SK-N-SH treated with all-trans-retinoic acid at 6 μM for 48 hours (cell line): ENCODE data around the gene ZBTB4.
"Not testable (repeated sequence)": the region's sequence is repeated elsewhere in the genome, so short reads cannot be mapped to it uniquely, and the experiment has no call there.

Experiments
- ATAC-seq: fragments of 200-7000 bp; cut with Tn5 transposase; 3 replicates; pipeline ENCODE4 v1.9.1; 2020; ENCODE audit warnings: mild to moderate bottlenecking, moderate library complexity
- ARNTL ChIP-seq: fragments of 450-650 bp; formaldehyde crosslinking; IDR thresholded peaks from 2 replicates; pipeline ENCODE4 v1.5.0; 2020; ENCODE audit warnings: low read depth, mild to moderate bottlenecking, moderate library complexity, borderline replicate concordance
- BACH2 ChIP-seq: fragments of 250-450 bp; sonication (Bioruptor Pico); IDR thresholded peaks from 2 replicates; pipeline ENCODE4 v1.9.0; 2021; ENCODE audit warnings: mild to moderate bottlenecking, borderline replicate concordance
- CSDC2 ChIP-seq: fragments of 250-450 bp; sonication (Bioruptor Pico); IDR thresholded peaks from 2 replicates; pipeline ENCODE4 v1.5.0; 2020; ENCODE audit warnings: mild to moderate bottlenecking, moderate library complexity
- ESRRG ChIP-seq: fragments of 250-450 bp; sonication (Bioruptor Pico); IDR thresholded peaks from 2 replicates; pipeline ENCODE4 v1.6.1; 2021; ENCODE audit warnings: mild to moderate bottlenecking
- GLIS3 ChIP-seq: fragments of 250-450 bp; sonication (Bioruptor Pico); IDR thresholded peaks from 2 replicates; pipeline ENCODE4 v1.5.0; 2020; ENCODE audit warnings: mild to moderate bottlenecking, moderate library complexity
- ISL1 ChIP-seq: fragments of 250-450 bp; sonication (Bioruptor Pico); IDR thresholded peaks from 2 replicates; pipeline ENCODE4 v2.1.2; 2022; ENCODE audit warnings: mild to moderate bottlenecking, moderate library complexity
- OSR1 ChIP-seq: fragments of 250-450 bp; sonication (Bioruptor Pico); IDR thresholded peaks from 2 replicates; pipeline ENCODE4 v1.8.0; 2022; ENCODE audit warnings: moderate library complexity, mild to moderate bottlenecking, inconsistent platforms
- PPARA ChIP-seq: fragments of 250-450 bp; sonication (Bioruptor Pico); IDR thresholded peaks from 2 replicates; pipeline ENCODE4 v1.5.0; 2020; ENCODE audit warnings: mild to moderate bottlenecking, borderline replicate concordance
- RARB ChIP-seq: fragments of 250-450 bp; sonication (Bioruptor Pico); IDR thresholded peaks from 2 replicates; pipeline ENCODE4 v1.8.0; 2021; ENCODE audit warnings: mild to moderate bottlenecking, moderate library complexity
- SNAI2 ChIP-seq: fragments of 250-450 bp; sonication (Bioruptor Pico); IDR thresholded peaks from 2 replicates; pipeline ENCODE4 v1.5.0; 2020; ENCODE audit warnings: mild to moderate bottlenecking, moderate library complexity
- TCF4 ChIP-seq: fragments of 250-450 bp; sonication (Bioruptor Pico); IDR thresholded peaks from 2 replicates; pipeline ENCODE4 v1.8.0; 2021; ENCODE audit warnings: mild to moderate bottlenecking, moderate library complexity, borderline replicate concordance
- ZC3H10 ChIP-seq: fragments of 250-450 bp; sonication (Bioruptor Pico); IDR thresholded peaks from 2 replicates; pipeline ENCODE4 v1.5.1; 2021; ENCODE audit warnings: mild to moderate bottlenecking, moderate library complexity
- ZFP3 ChIP-seq: fragments of 250-450 bp; sonication (Bioruptor Pico); IDR thresholded peaks from 2 replicates; pipeline ENCODE4 v1.5.0; 2020; ENCODE audit warnings: mild to moderate bottlenecking, moderate library complexity
- ZFP30 ChIP-seq: fragments of 450-650 bp; formaldehyde crosslinking; IDR thresholded peaks from 2 replicates; pipeline ENCODE4 v1.5.0; 2022; ENCODE audit warnings: mild to moderate bottlenecking, moderate library complexity
- ZNF565 ChIP-seq: fragments of 450-650 bp; formaldehyde crosslinking; conservative IDR thresholded peaks from 2 replicates; pipeline ENCODE4 v1.5.0; 2020; ENCODE audit warnings: low read depth, mild to moderate bottlenecking, moderate library complexity
- ZNF70 ChIP-seq: fragments of 450-650 bp; formaldehyde crosslinking; IDR thresholded peaks from 2 replicates; pipeline ENCODE4 v1.5.0; 2020; ENCODE audit warnings: mild to moderate bottlenecking, moderate library complexity
- ZNF8 ChIP-seq: fragments of 450-650 bp; formaldehyde crosslinking; IDR thresholded peaks from 2 replicates; pipeline ENCODE4 v1.5.0; 2020; ENCODE audit warnings: mild to moderate bottlenecking, moderate library complexity
- TF ChIP-seq, protein P1 (sequence below): fragments of 250-450 bp; sonication (Bioruptor Pico); IDR thresholded peaks from 2 replicates; pipeline ENCODE4 v1.5.1; 2020; ENCODE audit warnings: low read depth, mild to moderate bottlenecking, moderate library complexity
- TF ChIP-seq, protein P2 (sequence below): fragments of 250-450 bp; sonication (Bioruptor Pico); IDR thresholded peaks from 2 replicates; pipeline ENCODE4 v1.8.0; 2020; ENCODE audit warnings: mild to moderate bottlenecking, moderate library complexity, borderline replicate concordance
- TF ChIP-seq, protein P3 (sequence below): fragments of 250-450 bp; sonication (Bioruptor Pico); IDR thresholded peaks from 2 replicates; pipeline ENCODE4 v1.5.1; 2021; ENCODE audit warnings: mild to moderate bottlenecking, moderate library complexity
- TF ChIP-seq, protein P4 (sequence below): fragments of 250-450 bp; sonication (Bioruptor Pico); IDR thresholded peaks from 2 replicates; pipeline ENCODE4 v1.5.0; 2020; ENCODE audit warnings: mild to moderate bottlenecking, moderate library complexity

ZBTB4 gene

DNA sequence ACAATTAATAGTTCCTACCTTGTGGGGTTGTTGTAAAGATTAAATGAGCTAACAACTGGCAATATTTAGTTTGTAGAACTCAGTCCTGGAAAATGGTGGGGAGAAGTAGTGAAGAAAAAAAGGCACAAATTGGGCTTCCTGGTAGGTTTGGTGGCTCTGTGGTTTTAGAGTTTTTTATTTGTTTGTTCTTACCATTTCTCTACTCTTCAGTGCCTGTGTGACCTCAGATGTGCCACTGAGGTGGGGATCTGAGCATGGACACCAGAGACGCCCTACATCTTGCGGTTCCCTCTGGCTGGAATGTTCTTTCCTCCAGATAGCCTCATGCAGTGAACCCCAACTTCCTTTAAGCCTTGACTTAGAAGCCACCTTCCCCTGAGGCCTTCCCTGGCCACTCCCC lies 7.7 kb downstream of the ZBTB4 start:
- TF ChIP-seq, protein P1, sequence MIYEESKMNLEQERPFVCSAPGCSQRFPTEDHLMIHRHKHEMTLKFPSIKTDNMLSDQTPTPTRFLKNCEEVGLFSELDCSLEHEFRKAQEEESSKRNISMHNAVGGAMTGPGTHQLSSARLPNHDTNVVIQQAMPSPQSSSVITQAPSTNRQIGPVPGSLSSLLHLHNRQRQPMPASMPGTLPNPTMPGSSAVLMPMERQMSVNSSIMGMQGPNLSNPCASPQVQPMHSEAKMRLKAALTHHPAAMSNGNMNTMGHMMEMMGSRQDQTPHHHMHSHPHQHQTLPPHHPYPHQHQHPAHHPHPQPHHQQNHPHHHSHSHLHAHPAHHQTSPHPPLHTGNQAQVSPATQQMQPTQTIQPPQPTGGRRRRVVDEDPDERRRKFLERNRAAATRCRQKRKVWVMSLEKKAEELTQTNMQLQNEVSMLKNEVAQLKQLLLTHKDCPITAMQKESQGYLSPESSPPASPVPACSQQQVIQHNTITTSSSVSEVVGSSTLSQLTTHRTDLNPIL (CRISPR knock-in tag): no peak
- no peak for TF ChIP-seq ARNTL (CRISPR knock-in tag)
- no peak for TF ChIP-seq TCF4 (CRISPR knock-in tag)
- no peak for TF ChIP-seq ZNF565 (CRISPR knock-in tag)
- TF ChIP-seq OSR1: no peak
- TF ChIP-seq CSDC2 (CRISPR knock-in tag): no peak

GRCh38 chr17:7470457-7470973 lies 8.9 kb downstream of the ZBTB4 start:
- not testable (repeated sequence) for ATAC-seq

More for the DNA sequence above, 7.7 kb downstream of the ZBTB4 start:
- ATAC-seq: no peak

GRCh38 chr17:7469843-7470242 lies 9.6 kb downstream of the ZBTB4 start:
- not testable (repeated sequence) for ATAC-seq

DNA sequence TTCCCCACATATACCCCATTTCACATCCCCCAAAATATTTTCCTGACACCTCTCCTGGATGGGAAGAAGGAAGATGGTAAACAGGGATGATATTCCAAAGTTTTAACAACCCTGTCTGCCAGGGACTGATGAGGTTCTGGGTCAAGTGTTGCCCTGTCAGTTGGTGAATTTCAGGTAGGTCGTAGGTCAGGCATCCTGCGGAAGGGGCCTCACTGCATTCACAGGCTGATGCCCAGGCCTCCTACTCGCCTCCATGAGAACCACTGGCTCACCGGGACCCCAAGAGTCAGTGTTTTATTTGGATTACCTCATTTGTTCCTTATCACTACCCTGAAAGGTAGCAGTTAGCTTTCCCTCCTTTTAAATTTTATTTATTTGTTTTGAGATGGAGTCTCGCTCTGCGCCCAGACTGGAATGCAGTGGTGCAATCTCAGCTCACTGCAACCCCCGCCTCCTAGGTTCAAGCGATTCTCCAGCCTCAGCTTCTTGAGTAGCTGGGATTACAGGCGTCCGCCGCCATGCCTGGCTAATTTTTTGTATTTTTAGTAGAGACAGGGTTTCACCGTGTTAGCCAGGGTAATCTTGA lies 10.5 kb downstream of the ZBTB4 start:
- ATAC-seq: no peak
- TF ChIP-seq, protein P2, sequence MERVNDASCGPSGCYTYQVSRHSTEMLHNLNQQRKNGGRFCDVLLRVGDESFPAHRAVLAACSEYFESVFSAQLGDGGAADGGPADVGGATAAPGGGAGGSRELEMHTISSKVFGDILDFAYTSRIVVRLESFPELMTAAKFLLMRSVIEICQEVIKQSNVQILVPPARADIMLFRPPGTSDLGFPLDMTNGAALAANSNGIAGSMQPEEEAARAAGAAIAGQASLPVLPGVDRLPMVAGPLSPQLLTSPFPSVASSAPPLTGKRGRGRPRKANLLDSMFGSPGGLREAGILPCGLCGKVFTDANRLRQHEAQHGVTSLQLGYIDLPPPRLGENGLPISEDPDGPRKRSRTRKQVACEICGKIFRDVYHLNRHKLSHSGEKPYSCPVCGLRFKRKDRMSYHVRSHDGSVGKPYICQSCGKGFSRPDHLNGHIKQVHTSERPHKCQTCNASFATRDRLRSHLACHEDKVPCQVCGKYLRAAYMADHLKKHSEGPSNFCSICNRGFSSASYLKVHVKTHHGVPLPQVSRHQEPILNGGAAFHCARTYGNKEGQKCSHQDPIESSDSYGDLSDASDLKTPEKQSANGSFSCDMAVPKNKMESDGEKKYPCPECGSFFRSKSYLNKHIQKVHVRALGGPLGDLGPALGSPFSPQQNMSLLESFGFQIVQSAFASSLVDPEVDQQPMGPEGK (CRISPR knock-in tag): no peak
- no peak for TF ChIP-seq ZNF565 (CRISPR knock-in tag)
- no peak for TF ChIP-seq GLIS3 (CRISPR knock-in tag)
- TF ChIP-seq, protein P1 (CRISPR knock-in tag): no peak
- TF ChIP-seq ARNTL (CRISPR knock-in tag): no peak
- no peak for TF ChIP-seq PPARA (CRISPR knock-in tag)
- TF ChIP-seq OSR1: no peak
- no peak for TF ChIP-seq ISL1
- no peak for TF ChIP-seq BACH2

GRCh38 chr17:7468290-7468689 lies 11.1 kb downstream of the ZBTB4 start:
- TF ChIP-seq, protein P1 (CRISPR knock-in tag): no peak
- TF ChIP-seq CSDC2 (CRISPR knock-in tag) (no peak), SNAI2 (CRISPR knock-in tag) (no peak), PPARA (CRISPR knock-in tag) (no peak), ZC3H10 (no peak), ZFP30 (CRISPR knock-in tag) (no peak), ZFP3 (CRISPR knock-in tag) (no peak), OSR1 (no peak), ISL1 (no peak), ZNF8 (CRISPR knock-in tag) (no peak)
- TF ChIP-seq, protein P3, sequence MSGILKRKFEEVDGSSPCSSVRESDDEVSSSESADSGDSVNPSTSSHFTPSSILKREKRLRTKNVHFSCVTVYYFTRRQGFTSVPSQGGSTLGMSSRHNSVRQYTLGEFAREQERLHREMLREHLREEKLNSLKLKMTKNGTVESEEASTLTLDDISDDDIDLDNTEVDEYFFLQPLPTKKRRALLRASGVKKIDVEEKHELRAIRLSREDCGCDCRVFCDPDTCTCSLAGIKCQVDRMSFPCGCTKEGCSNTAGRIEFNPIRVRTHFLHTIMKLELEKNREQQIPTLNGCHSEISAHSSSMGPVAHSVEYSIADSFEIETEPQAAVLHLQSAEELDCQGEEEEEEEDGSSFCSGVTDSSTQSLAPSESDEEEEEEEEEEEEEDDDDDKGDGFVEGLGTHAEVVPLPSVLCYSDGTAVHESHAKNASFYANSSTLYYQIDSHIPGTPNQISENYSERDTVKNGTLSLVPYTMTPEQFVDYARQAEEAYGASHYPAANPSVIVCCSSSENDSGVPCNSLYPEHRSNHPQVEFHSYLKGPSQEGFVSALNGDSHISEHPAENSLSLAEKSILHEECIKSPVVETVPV (CRISPR knock-in tag): no peak
- no peak for ATAC-seq

DNA sequence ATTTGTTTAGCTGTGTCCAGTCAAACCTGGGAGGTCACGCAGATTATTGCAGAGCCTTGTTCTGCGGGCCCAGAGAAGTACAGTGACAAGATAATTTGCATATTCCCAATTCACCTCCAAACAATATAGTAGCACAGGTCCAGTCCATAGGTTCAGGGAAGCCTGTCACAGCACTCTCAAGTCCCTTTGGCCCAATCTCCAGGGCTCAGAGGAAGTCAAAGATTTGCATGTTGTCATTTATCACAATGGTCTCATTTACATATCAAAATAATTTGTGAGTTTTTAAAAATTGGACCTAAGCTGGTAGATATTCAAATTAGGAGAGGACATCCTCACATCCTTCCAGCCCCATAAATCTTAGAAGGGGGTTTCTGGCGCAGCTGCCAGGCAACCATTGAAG lies 11.9 kb downstream of the ZBTB4 start:
- TF ChIP-seq OSR1: no peak
- no peak for TF ChIP-seq ARNTL (CRISPR knock-in tag)
- TF ChIP-seq BACH2: no peak
- no peak for TF ChIP-seq ZC3H10
- TF ChIP-seq GLIS3 (CRISPR knock-in tag): no peak
- TF ChIP-seq ZFP3 (CRISPR knock-in tag): no peak
- no peak for TF ChIP-seq ESRRG (CRISPR knock-in tag)
- no peak for TF ChIP-seq ZFP30 (CRISPR knock-in tag)
- no peak for TF ChIP-seq CSDC2 (CRISPR knock-in tag)
- no peak for TF ChIP-seq ZNF8 (CRISPR knock-in tag)
- TF ChIP-seq, protein P4, sequence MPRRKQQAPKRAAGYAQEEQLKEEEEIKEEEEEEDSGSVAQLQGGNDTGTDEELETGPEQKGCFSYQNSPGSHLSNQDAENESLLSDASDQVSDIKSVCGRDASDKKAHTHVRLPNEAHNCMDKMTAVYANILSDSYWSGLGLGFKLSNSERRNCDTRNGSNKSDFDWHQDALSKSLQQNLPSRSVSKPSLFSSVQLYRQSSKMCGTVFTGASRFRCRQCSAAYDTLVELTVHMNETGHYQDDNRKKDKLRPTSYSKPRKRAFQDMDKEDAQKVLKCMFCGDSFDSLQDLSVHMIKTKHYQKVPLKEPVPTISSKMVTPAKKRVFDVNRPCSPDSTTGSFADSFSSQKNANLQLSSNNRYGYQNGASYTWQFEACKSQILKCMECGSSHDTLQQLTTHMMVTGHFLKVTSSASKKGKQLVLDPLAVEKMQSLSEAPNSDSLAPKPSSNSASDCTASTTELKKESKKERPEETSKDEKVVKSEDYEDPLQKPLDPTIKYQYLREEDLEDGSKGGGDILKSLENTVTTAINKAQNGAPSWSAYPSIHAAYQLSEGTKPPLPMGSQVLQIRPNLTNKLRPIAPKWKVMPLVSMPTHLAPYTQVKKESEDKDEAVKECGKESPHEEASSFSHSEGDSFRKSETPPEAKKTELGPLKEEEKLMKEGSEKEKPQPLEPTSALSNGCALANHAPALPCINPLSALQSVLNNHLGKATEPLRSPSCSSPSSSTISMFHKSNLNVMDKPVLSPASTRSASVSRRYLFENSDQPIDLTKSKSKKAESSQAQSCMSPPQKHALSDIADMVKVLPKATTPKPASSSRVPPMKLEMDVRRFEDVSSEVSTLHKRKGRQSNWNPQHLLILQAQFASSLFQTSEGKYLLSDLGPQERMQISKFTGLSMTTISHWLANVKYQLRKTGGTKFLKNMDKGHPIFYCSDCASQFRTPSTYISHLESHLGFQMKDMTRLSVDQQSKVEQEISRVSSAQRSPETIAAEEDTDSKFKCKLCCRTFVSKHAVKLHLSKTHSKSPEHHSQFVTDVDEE (CRISPR knock-in tag): no peak
- no peak for TF ChIP-seq ZNF70 (CRISPR knock-in tag)
- TF ChIP-seq RARB (CRISPR knock-in tag): no peak
- TF ChIP-seq PPARA (CRISPR knock-in tag): no peak
- TF ChIP-seq, all 23 proteins: peak for 0
- ATAC-seq: no peak
